Heart left ventricle (tissue), 16 donors: ENCODE results near the gene BACH2. TPM values are rescaled to one million over a fixed set of nuclear protein-coding genes. Genes with fewer than 3 reads are reported as not detected.

ENCODE experiments used
- ATAC-seq, 4 donors: fragments of 200-7000 bp; cut with Tn5 transposase; one replicate each; pipeline ENCODE4 v1.9.1; 2020 to 2022; ENCODE audit warnings: moderate library complexity in 4 of 4, mild to moderate bottlenecking in 3 of 4, moderate number of reproducible peaks in 1 of 4
- DNase-seq, 5 donors: peaks; one replicate each; pipeline ENCODE4 v3.0.0-alpha.2; 2020
- H3K27ac ChIP-seq, 12 donors: fragments of 200-600 bp; sonication (generic) in 4 of 12; one replicate each; pipeline versions ENCODE4 v1.5.0 to v1.8.0; 2016 to 2022; ENCODE audit warnings: mild to moderate bottlenecking in 2 of 12
- H3K27me3 ChIP-seq, 9 donors: fragments of 200-600 bp; sonication (generic) in 2 of 9; one replicate each; pipeline versions ENCODE4 v1.5.1 to v1.8.0; 2016 to 2022; ENCODE audit warnings: mild to moderate bottlenecking in 3 of 9
- H3K36me3 ChIP-seq, 9 donors: fragments of 200-600 bp; sonication (generic) in 2 of 9; one replicate each; pipeline versions ENCODE4 v1.5.0 to v1.8.0; 2018 to 2022; ENCODE audit warnings: mild to moderate bottlenecking in 2 of 9
- H3K4me1 ChIP-seq, 12 donors: fragments of 200-600 bp; sonication (generic) in 4 of 12; one replicate each; pipeline versions ENCODE4 v1.5.0 to v1.8.0; 2016 to 2022; ENCODE audit warnings: mild to moderate bottlenecking in 3 of 12
- H3K4me3 ChIP-seq, 12 donors: fragments of 200-600 bp; sonication (generic) in 4 of 12; one replicate each; pipeline versions ENCODE4 v1.5.0 to v1.8.0; 2017 to 2022; ENCODE audit warnings: mild to moderate bottlenecking in 9 of 12, moderate library complexity in 4 of 12
- H3K9me3 ChIP-seq, 12 donors: fragments of 200-600 bp; sonication (generic) in 4 of 12; one replicate each; pipeline versions ENCODE4 v1.5.0 to v1.8.0; 2016 to 2022; ENCODE audit warnings: mild to moderate bottlenecking in 1 of 12
- POLR2A ChIP-seq, 2 donors: fragments of 450-650 bp; IDR thresholded peaks; one replicate each; pipeline ENCODE4 v1.6.1; 2017; ENCODE audit warnings: antibody characterized with exemption in 2 of 2, mild to moderate bottlenecking in 2 of 2, moderate library complexity in 2 of 2
- WGBS, 4 donors: extraction: QIAGEN DNeasy Blood & Tissue Kit in 2 of 4; methylation state at CpG; one replicate each; pipeline versions ENCODE4 v1.1.5 to v1.1.7; 2013 to 2018; 5-methylcytosine and 5-hydroxymethylcytosine counted together
- intact Hi-C, 10 donors: fragments of 100-400 bp; cut with DNase I; formaldehyde crosslinking; loops; one replicate each; pipeline versions ENCODE4 v1.11.1 to v1.14.2; 2022
- polyA plus RNA-seq, 2 donors: library from polyadenylated mRNA; stranded (reverse); fragments of 200-250 nt; gene quantifications; one replicate each; pipeline ENCODE4 v1.2.3, GENCODE V29; 2013
- total RNA-seq, 9 donors: library from RNA; depleted of rRNA in 2 of 9; stranded (reverse); fragments of >200 nt in 2 of 9; fragmentation: NEBNext Ultra II Directional in 3 of 9; extraction: Animal tissue kit (Norgen Biotek cat#: 25700) in 3 of 9; gene quantifications; one replicate each; pipeline versions ENCODE4 v1.1.0 to v1.2.4, GENCODE V29; 2016 to 2023
- TF ChIP-seq, protein P1 (sequence below), 12 donors: fragments of 200-600 bp; sonication (generic) in 4 of 12; IDR thresholded peaks; one replicate each; pipeline versions ENCODE4 v1.5.0 to v1.8.0; 2018 to 2022; ENCODE audit warnings: antibody characterized with exemption in 12 of 12, mild to moderate bottlenecking in 5 of 12
- donor health status: ischemic (EF 13 %, LVEDD 7.1; RV severe dilation, severe dysfunction).
- donor health status: healthy with polysubstance abuse.
- donor health status: DM: no; HTN: yes; CAD: no.
- donor health status: DM: no; HTN: no; CAD: no.
- donor health status: ischemic (EF 25% LVEDD 6.9; RV normal size, moderate dysfunction).
- donor health status: ischemic (EF 25% LVEDD 5.7; RV mildly dilated, moderate dysfunction).
- donor health status: healthy.
- donor health status: DM: yes; HTN: yes; CAD: no.
- donor health status: ischemic (EF 35%, LVEDD 5.7; RV mildly dilated, moderate dysfunction).
- donor health status: nonischemic (EF 11% LVEDD 7.7; RV severe dilation, severe dysfunction).
- donor health status: DM: yes; HTN: yes; CAD: no.
- donor health status: PGD.
- donor health status: ischemic (EF 29% LVEDD 5.4; RV normal size, mild dysfunction).
- donor health status: nonischemic (EF 23%, LVEDD 6.1; RV moderate dilation, normal function).

BACH2 gene
- total and polyA plus RNA-seq, 11 donors, result 0.23 to 8.4 (median 1.5) TPM

DNA sequence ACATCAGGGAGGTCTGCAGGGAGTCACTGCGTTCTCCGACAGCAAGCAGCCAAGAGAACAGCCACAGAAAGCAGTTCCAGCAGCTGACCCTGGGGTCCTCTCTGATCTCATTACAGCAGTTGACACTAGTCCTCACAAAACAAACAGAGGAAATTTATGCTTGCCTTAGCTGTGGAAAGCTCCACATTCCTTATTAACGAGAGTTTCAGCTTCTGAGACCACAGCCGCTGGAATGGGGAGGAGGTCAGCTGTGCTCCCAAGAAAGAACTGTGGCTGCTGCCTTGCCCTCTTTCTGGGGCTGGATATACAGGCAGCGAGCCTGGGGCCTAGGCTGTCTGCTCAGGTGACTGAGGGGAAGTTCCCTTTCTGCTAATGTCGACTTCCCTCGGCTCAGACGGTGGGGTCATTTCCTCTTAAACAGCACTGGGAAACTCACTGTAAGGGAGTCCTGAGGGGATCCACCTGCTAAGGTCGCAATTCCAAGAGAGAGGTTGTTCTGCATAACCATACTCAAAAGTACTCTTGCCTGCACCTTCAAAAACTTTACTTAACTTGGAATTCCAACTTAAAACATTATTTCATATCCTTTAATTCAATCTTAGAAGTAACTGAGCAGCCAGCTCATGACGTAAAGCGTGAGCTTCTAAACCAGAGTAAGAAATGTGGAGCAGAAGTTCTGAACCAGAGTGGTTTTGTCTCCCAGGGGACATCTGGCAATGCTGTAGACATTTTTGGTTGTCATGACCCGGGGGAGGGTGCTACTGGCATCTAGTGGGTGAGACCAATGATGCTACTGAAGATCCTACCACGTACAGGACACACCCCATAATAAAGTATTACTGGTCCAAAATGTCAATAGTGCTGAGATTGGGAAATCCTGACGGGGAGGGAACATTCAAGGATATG, 80.3 kb downstream of the BACH2 start:
- ATAC-seq, result no peak
- Histone ChIP-seq H3K27ac (peak overlapping the region in 7 of 12 donors; percentile 12 to 88 (median 36)), H3K36me3 (no peaks in the 10 kb centered on the region), H3K9me3 (no peaks in the 10 kb centered on the region), H3K4me3 (no peak overlapping the region), H3K4me1 (peaks cover 0 to 56% (median 37%) of the 10 kb centered on the region in 12 donors), H3K27me3 (no peaks in the 10 kb centered on the region)
- WGBS, 4 donors, result 54 to 60% (median 57%) methylated on average over 11 to 14 of the region's 14 CpGs
- intact Hi-C loops, result loop anchor here in 6 of 10 donors (5.0 to 10.0 kb wide), 6 partner anchors 71 to 242 kb away; partner anchors contain the start of gene BACH2 (in 2 of the 6)
- no peak for TF ChIP-seq POLR2A (IDR thresholded peaks at IDR 0.05)
- TF ChIP-seq, protein P1, sequence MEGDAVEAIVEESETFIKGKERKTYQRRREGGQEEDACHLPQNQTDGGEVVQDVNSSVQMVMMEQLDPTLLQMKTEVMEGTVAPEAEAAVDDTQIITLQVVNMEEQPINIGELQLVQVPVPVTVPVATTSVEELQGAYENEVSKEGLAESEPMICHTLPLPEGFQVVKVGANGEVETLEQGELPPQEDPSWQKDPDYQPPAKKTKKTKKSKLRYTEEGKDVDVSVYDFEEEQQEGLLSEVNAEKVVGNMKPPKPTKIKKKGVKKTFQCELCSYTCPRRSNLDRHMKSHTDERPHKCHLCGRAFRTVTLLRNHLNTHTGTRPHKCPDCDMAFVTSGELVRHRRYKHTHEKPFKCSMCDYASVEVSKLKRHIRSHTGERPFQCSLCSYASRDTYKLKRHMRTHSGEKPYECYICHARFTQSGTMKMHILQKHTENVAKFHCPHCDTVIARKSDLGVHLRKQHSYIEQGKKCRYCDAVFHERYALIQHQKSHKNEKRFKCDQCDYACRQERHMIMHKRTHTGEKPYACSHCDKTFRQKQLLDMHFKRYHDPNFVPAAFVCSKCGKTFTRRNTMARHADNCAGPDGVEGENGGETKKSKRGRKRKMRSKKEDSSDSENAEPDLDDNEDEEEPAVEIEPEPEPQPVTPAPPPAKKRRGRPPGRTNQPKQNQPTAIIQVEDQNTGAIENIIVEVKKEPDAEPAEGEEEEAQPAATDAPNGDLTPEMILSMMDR (IDR thresholded peaks at IDR 0.05), result no peak
- peak in 1 of 5 donors; percentile 16 for DNase-seq

DNA sequence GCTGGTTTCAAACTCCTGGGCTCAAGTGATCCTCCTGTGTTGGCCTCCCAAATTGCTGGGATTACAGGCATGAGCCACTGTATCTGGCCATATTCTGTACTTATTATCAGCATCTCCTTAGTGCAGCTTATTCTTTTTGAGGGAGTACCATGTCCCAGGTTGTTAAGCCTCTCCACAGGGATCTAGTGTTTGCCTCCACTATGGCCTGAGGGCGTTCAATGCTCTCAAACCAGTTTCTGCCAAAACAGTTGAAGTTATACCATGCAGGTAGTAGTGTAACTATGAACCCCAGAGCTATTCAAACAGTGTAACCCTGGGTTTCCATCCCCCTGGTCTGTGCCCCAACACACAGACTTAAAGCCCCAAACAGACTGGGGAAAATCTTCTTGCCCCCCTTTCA, 81.7 kb downstream of the BACH2 start:
- peaks cover 0 to 60% (median 36%) of the 10 kb centered on the region in 12 donors for H3K4me1 ChIP-seq
- WGBS, 4 donors, result 91 to 100% (median 99%) methylated on average over 1 of the region's 1 CpG
- H3K27ac ChIP-seq, result no peak overlapping the region
- intact Hi-C loops, result loop anchor here in 6 of 10 donors (5.0 to 10.0 kb wide), 6 partner anchors 72 to 240 kb away; partner anchors contain the start of gene BACH2 (in 2 of the 6)
- TF ChIP-seq, protein P1 (IDR thresholded peaks at IDR 0.05), result no peak
- no peak for TF ChIP-seq POLR2A (IDR thresholded peaks at IDR 0.05)
- H3K9me3 ChIP-seq, result no peaks in the 10 kb centered on the region
- H3K36me3 ChIP-seq, result no peaks in the 10 kb centered on the region
- no peak for ATAC-seq
- H3K4me3 ChIP-seq, result no peak overlapping the region
- no peak for DNase-seq
- no peaks in the 10 kb centered on the region for H3K27me3 ChIP-seq

DNA sequence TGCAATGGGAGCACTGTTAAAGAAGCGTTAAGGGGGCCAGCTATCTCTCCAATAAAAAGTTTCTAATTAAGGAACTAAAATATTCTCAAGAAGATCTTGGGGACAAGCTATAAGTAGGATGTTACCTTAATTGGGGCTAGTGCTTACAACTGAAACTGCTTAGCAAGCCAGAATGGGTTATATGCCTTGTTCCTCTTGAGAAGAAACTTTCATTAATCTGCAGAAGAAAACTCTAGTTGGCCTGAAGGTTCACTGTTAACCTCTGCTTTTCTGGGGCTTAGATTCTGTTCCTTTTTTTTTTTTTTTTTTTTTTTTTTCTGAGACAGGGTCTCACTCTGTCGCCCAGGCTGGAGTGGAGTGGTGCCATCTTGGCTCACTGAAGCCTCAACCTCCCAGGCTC, 82.2 kb downstream of the BACH2 start:
- no peak overlapping the region for H3K27ac ChIP-seq
- intact Hi-C loops, result loop anchor here in 2 of 10 donors (10.0 kb wide), 2 partner anchors 120 to 240 kb away; no protein-coding TSS in a partner anchor
- no peak overlapping the region for H3K4me3 ChIP-seq
- 95 to 100% (median 97%) methylated on average over 2 of the region's 2 CpGs for WGBS, 4 donors
- H3K36me3 ChIP-seq, result no peaks in the 10 kb centered on the region
- H3K4me1 ChIP-seq, result peaks cover 0 to 60% (median 34%) of the 10 kb centered on the region in 12 donors
- H3K9me3 ChIP-seq, result no peaks in the 10 kb centered on the region
- no peak for DNase-seq
- TF ChIP-seq POLR2A (IDR thresholded peaks at IDR 0.05), result no peak
- H3K27me3 ChIP-seq, result no peaks in the 10 kb centered on the region
- ATAC-seq, result no peak

DNA sequence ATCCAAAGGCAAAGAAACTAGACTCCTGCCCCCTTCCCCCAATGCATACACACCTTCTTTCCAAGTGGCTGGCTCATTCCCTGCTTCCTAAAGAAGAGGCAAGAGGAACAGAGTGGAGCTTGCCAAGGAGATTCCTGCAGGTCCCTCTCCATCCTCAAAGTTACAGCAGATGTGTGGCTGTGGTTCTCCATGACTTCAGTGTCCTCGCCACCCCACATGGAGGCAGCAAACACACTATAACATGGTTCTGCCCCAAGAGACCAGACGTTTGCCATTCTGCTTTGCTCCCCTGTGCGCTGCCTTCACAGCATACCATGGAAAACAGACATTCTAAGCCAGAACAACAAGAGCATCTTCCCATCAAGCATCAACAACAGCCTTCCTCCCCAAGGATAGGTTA, 84.4 kb downstream of the BACH2 start:
- DNase-seq, result no peak
- TF ChIP-seq POLR2A (IDR thresholded peaks at IDR 0.05), result no peak
- TF ChIP-seq, protein P1 (IDR thresholded peaks at IDR 0.05), result no peak
- no peak overlapping the region for H3K27ac ChIP-seq
- peaks cover 0 to 41% (median 18%) of the 10 kb centered on the region in 12 donors for H3K4me1 ChIP-seq
- no peak for ATAC-seq
- H3K9me3 ChIP-seq, result no peaks in the 10 kb centered on the region
- intact Hi-C loops, result loop anchor here in 2 of 10 donors (10.0 kb wide), 2 partner anchors 117 to 237 kb away; no protein-coding TSS in a partner anchor
- H3K27me3 ChIP-seq, result no peaks in the 10 kb centered on the region
- 80 to 87% (median 85%) methylated on average over 3 of the region's 3 CpGs for WGBS, 4 donors
- no peaks in the 10 kb centered on the region for H3K36me3 ChIP-seq
- H3K4me3 ChIP-seq, result no peak overlapping the region
